ENCODE measurements around the gene GNLY.

DNA sequence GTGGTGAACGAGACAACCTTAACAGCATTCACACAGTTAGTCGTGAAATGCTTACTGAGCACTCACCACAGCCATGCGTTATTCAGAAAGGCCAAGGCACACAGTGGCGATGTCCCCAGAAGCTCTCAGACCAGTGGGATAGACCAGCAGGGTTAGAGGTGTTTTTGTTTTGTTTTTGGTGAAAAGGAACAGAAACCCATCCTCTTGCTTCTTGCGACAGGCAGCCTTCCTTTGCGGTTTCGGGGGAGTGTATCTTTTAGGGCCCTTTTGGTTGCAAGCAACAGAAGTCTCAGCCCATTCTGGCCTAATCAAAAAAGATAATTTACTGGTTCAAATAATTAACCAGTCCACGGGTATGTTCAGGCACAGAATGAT lies 4.7 kb downstream of the GNLY start:
- TF ChIP-seq, protein P1, sequence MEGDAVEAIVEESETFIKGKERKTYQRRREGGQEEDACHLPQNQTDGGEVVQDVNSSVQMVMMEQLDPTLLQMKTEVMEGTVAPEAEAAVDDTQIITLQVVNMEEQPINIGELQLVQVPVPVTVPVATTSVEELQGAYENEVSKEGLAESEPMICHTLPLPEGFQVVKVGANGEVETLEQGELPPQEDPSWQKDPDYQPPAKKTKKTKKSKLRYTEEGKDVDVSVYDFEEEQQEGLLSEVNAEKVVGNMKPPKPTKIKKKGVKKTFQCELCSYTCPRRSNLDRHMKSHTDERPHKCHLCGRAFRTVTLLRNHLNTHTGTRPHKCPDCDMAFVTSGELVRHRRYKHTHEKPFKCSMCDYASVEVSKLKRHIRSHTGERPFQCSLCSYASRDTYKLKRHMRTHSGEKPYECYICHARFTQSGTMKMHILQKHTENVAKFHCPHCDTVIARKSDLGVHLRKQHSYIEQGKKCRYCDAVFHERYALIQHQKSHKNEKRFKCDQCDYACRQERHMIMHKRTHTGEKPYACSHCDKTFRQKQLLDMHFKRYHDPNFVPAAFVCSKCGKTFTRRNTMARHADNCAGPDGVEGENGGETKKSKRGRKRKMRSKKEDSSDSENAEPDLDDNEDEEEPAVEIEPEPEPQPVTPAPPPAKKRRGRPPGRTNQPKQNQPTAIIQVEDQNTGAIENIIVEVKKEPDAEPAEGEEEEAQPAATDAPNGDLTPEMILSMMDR (conservative IDR thresholded peaks at IDR 0.05; ENCODE audit: low read depth, low read length): no peak
- no peak for TF ChIP-seq EZH2 (IDR thresholded peaks at IDR 0.05; ENCODE audit: low read length, unreplicated experiment)

All from PC-3 (cell line).